HG03060 (cell line): ENCODE data around the gene RGL2.
"Not testable (repeated sequence)": the region's sequence is repeated elsewhere in the genome, so short reads cannot be mapped to it uniquely, and the experiment has no call there.

Experiments
- ATAC-seq: cut with Tn5 transposase; IDR thresholded peaks from one replicate; pipeline ENCODE4 v1.9.1; 2021; ENCODE audit warnings: low read depth, moderate number of reproducible peaks; ENCODE audit not compliant: unreplicated experiment

The RGL2 gene

DNA sequence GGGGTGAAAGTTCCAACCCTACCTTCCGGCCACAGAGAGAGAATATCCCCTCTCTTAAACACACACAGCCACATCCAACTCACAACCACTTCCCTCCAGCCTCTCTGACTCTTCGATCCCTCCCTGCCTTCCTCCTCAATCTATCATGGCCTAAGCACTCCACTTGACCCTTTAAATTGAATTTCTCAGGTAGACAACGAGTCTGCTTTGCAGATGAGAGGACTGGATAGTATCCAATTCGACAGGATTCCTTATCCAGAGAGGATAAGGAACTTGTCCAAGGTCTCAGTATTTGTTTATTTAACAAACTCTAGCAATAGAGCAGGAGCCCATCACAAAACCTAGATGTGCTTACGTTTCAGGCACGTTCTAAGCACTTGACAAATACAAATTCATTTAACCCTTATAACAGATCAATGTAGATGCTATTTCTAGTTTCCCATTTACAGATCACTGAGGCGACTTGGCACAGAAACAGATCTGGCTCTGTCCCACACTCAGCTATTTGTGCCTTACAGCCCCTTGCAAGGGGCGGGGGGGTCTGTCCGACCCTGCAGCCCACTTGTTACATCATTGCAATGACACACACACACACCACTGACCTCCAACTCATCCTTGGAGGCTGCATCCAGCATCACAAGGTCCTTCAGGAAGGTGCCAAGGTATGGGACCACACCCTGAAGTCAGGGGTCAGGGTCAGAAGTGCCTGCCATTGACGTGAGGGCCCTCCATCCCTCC, 4.5 kb downstream of the RGL2 start:
- no peak for ATAC-seq

DNA sequence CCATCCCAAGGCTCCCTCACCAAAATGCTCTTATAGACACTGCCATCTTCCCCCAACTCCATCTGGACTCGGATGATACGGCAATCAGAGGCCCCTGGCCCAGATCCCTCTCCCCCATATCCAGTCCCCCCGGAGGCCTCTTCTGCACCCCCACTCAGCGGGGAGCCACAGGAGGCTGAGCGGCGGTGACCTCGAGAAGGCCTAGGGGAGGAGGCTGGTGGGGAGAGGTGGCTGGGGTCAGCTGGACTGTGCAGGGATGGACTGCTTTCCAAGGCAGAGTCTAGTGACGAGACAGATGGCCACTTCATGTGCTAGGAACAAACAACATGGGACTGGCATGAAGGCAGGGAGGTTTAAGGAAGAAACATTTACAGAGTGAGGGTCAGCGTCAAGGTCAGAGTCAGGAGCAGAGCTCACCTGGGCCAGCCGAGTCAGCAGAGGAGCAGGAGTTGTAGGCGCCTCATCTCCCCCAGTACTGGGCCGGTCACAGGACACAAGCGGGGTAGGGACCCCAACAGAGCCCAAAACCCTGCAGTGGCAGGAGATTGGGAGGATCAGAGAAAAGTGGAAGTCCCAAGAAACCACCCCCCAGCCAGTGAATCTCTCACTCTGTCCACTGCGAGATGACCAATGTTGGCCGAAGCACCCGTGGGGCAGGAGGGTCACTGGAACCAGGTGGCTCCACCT, 5.6 kb downstream of the RGL2 start:
- no peak for ATAC-seq

DNA sequence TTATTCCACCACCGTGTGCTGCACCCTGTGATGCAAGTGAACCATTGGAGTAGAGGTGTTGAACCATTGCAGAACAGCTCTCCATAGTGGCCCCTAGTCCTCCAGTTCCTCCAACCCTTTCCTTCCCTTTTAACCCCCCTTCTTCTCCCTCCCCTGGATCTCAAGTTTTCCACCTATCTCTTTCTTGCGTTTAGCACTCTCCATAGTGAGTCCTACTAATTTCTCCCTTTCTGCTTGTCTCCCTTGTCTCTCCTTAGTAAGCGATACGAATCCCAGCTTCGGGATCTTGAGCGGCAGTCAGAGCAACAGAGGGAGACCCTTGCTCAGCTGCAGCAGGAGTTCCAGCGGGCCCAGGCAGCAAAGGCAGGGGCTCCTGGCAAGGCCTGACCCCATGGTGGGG, 8.3 kb downstream of the RGL2 start:
- ATAC-seq: no peak

DNA sequence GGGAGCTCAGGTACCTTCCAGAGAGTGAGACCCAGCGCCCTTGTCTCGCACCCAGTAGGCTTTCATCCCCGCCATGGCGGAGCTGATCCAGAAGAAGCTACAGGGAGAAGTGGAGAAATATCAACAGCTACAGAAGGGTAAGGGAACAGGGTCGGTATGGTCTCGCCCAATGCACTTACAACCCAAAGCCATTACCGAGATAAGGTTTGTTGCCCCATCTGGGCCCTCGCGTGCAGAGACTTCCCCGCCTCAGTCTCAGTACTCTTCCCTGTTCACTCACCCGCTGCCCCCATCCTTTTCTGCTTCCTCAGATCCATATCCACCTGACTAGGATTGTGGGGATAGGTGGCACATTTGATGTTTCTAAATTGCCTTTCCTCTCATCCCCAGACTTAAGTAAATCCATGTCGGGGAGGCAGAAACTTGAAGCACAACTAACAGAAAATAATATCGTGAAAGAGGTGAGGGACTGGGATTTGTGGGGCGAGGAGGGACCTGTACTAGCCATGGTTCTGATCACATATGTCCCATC, 8.9 kb downstream of the RGL2 start:
- no peak for ATAC-seq

DNA sequence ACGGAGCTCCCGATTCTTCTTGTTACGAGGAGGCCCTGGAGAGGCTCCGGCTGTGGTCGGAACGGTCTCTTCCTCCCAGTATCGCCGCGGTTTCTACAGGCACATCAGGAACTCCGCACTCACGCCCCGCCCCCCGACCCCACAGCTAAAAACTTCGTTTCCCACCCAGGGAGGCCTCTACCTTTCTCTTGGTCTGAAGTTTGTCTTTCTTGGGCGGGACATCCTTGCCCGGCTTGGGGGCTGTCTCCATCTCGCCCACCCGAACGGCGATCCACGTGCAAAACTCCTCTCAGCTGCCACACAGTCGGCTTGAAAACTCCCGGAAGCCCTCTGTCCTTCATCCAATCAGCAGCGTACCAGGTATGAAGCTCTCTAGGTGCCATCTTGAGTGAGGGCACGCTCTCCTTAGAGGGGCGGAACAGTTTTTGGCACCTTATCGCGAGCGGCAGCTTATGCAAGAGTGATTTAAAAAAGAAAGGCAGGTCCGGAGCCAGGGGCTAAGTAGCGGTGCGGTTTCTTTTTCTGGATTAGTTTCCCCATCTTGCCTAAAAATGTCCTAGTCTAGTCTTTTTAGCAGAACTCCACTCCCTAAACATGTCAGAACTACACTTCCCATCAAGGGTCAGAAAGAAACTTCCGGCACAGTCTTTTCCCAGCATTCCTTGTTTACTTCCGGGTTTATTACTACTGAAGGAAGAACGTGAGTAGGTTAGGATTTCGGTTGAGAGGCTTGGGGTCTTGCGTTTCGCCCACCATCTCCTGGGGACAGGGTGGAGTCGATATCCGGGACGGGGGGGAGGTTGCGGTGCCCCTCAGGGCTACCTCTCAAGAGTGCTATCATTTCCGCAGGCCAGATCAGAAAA, 9.6 kb downstream of the RGL2 start, which contains the start of the genes PFDN6 and WDR46:
TSS of gene PFDN6 (plus strand) at position 681 of the 863 bp plus-strand sequence. CDS start 256 bp downstream, outside the sequence.
TSS of gene WDR46 (minus strand) at position 319 of the 863 bp plus-strand sequence. CDS start at position 250, 69 bp downstream.
- ATAC-seq: peak; percentile 69

DNA sequence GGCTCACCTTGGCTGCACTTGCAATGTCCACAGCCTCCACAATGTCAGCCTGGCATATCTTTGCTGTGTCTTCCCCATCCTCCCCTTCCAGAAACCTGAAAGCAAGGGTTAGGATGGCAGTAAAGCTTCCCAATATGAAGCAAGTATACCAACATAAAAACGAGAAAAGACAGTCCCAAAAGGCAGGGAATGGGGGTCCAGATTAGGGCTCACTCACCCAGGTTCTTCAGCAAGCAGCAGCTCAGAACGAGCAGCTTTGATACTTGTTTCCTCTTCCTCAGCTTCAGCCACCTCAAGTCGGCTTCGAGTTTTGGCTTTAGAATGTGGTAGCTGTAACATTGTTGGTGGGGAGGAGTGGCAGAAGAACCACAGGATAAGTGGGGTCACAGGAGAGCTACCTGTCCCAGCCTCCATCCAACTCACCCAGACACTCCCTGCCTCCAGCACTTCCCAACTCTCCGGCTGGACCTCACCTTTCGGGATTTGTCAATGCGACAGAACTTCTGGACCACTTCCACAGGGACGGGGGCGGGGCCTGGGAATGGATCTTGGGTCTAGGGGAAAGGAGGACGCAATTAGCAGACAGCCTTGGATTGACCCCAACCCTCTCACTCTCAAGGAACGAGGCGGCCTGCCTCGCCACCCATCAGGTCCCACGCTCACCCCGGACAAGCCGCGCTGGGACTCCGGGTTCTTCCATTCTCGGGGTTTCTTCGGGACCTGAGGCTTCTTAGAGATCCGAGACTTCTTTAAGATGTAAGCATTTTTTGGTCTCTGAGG, 10.4 kb downstream of the RGL2 start:
- ATAC-seq: no peak

DNA sequence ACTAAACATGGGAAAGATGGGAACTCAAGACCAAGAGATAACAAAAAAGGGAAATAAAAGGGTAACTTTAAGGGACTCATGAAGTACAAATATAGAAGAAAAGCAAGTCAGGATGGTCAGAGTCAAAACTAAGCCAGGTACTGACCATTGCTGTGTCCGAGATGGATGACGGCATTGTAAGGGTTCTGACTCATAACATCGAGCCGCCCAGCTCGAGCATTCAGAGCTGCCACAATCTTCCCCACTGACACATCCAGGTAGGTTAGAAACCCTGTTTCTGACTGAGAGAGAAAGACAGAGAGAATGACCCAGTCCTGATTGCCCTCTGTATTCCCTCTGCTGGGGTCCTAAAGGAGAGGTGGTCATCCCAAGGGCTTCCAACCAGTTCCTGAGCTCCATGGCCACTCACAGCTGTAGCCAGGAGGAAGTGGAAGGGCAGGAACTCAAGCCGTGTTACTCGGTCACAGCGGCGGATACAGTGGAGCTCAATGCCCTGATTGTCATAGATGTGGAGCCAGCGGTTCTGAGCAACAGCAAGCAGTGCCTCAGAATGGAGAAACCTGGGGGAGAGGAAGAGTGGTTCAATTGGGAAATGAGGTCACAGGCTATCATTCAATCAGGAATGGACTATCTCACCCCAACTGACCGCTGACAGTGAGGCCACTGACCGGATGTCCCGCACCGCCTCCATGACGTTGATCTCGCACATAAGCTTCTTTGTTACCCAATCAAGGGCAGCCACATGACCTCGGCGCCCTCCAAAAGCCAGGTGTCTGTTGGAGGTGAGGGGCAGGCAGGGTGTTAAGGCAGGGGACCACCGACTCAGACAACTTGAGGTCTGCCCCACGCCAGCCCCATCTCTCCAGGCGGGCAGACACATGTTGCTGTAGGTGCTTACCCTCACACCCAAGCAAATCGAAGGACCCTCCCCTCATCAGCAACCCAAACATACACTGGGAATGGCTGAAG, 11.5 kb downstream of the RGL2 start:
- ATAC-seq: no peak

DNA sequence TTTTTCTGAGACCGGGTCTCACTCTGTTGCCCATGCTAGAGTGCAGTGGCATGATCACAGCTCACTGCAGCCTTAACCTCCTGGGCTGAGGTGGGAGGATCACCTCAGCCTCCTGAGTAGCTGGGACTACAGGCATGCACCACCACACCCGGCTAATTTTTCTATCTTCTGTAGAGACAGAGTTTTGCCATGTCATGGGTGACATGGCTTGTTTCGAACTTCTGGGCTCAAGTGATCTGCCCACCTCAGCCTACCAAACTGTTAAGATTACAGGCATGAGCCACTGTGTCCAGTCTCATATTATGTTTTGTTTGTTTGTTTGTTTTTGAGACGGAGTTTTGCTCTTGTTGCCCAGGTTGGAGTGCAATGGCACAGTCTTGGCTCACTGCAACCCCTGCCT, 13.5 kb downstream of the RGL2 start:
- ATAC-seq: not testable (repeated sequence)

DNA sequence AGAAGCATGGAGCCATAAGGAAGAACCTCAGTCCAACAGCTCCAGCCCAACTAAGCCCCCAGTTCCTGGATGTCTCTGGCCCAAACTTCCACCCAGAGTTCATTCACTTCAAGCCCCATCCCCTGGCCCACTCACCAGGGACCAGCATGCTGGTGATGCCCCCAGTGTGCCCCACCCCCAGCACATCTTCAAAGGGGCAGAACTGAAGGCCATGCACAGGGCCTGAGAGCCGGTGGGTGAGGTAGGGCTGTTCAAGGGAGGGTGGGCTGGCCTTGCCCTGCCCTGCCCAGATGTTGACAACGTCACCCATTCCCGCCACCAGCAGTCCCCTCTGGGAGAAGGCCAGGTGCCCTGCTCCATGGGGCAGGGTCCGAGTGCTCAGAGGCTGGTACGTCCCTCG, 18.2 kb downstream of the RGL2 start:
- no peak for ATAC-seq

DNA sequence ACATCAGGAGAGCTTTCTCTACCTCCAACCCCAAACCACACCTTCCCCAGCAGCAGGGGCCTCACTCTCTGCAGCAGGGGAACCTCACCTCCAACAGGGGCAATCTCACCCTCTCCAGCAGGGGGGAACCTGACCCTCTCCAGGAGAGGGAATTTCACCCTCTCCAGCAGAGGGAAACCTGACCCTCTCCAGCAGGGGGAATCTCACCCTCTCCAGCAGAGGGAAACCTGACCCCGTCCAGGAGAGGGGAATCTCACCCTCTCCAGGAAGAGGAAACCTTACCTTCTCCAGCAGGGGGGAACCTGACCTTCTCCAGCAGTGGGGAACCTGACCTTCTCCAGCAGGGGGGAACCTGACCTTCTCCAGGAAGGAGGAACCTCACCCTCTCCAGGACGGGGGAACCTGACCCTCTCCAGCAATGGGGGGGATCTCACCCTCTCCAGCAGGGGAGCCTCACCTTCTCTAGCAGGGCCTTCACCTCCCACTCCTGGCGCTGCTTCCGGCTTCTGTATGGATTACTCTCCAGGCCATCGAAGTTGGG, 18.7 kb downstream of the RGL2 start:
- no peak for ATAC-seq

DNA sequence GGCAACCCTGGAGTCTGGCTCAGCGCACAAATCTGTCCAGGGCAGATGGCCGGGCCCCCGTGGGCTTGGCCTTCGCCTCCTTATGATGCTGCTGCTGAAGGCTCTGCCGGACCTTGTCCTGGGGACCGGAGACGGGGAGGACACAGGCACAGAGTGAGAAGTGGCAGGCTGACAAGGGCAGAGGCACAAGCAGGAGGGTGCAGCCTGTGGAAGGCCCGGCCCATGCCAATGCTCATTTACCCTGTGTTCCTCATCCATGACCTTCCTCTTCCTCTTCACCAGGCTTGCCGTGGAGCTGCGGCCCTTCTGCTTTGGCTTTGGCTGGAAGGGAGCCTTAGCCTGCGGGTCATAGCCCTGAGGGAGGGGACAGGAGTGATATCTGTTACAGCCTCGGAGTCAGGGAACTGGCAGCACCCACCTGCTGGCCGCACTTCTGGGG, 19.5 kb downstream of the RGL2 start:
- ATAC-seq: no peak

DNA sequence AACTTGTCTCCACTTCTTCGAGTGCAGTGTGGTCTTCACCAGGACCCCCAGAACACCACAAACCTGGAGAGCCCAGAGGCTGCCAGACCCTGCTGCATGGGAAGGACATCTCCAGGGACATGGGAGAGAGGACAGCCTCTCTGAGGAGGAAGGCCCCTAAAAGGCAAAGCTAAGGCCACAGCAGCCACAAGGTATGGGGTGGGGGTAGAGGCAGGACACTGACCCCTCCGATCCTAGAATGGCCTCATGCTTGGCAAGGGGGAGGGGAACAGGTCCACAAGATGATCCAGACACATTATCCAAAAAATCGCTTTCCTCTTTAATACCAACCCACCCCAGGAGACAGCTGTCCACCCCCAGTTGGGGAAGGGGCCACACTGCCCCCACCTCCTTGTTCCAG, 19.9 kb downstream of the RGL2 start:
- no peak for ATAC-seq

DNA sequence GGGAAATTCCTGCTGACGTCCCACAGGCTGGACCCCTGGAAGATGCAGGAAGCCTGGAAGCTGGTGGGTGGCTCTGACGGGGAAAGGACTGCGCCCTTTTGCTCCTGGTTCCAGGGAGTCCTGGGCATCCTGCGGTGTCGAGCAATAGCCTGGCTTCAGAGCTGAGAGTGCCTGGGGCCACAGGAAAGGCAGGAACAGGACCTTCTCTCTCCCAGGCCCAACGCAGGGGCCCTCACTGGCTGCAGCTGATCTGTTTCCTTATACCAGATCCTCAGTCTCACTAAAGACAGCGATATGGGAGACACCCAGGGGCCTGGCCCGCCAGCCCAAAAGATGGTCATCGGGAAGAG, 20.4 kb downstream of the RGL2 start:
- ATAC-seq: no peak

DNA sequence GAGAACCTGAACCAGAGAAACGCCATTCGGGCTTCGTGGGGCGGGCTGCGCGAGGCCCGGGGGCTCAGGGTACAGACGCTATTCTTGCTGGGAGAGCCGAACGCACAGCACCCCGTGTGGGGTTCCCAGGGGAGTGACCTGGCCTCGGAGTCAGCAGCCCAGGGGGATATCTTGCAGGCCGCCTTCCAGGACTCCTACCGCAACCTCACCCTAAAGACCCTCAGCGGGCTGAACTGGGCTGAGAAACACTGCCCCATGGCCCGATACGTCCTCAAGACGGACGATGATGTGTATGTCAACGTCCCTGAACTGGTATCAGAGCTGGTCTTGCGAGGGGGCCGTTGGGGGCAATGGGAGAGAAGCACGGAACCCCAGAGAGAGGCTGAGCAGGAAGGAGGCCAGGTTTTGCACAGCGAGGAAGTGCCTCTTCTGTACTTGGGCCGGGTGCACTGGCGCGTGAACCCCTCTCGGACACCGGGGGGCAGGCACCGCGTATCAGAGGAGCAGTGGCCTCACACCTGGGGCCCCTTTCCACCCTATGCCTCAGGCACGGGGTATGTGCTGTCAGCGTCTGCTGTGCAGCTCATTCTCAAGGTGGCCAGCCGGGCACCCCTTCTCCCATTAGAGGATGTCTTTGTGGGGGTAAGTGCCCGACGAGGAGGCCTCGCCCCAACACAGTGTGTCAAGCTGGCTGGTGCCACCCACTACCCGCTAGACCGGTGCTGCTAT, 20.9 kb downstream of the RGL2 start:
- no peak for ATAC-seq

DNA sequence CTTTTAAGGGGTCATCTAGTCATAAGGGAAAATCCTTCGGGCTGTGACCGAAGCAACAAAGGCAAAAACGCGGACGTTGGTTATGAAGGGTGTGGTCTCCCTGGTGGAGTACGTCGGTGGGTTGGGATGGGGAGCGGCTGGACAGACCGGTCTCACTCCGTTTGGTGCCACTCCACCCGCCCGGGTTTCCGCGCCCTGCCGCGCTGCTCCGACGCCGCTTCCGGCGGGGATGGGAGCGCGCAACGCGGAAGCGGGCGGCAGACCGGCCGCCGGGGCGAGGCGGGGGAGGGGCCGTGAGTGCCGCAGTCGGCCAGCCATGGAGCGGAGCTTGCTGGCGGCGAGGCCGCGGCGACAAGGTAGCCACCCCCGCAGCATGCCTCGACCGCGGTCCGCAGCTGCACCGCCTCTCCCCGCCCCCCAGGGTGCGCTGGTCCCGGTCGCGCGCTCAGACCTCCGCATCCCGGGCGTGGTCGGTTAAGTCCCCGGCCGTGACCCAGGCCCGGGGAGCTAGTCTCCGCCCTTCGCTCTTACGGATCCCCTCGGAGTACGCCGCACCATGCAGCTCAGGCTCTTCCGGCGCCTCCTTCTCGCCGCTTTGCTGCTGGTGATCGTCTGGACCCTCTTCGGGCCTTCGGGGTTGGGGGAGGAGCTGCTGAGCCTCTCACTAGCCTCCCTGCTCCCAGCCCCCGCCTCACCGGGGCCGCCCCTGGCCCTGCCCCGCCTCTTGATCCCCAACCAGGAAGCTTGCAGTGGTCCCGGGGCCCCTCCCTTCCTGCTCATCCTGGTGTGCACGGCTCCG, 21.7 kb downstream of the RGL2 start, which contains the start of gene B3GALT4:
TSS of gene B3GALT4 (plus strand) at position 260 of the 799 bp plus-strand sequence. CDS start at position 557, 297 bp downstream.
- ATAC-seq: no peak

DNA sequence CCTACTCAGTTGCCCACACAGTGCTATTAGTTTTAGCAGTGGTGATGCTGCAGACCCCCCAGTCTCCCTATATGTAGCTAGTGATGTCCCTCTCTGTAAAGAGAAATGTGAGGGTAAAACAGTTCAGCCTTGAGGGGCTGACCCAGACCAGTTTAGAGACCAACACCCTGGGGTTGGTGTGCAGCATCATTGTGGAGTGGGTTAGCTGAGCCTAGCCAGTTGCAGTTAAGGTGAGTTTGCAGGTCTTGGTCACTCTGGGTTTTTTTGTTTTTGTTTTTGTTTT, 22.2 kb downstream of the RGL2 start:
- no peak for ATAC-seq
